ENCODE measurements around the gene RFXANK.

DNA sequence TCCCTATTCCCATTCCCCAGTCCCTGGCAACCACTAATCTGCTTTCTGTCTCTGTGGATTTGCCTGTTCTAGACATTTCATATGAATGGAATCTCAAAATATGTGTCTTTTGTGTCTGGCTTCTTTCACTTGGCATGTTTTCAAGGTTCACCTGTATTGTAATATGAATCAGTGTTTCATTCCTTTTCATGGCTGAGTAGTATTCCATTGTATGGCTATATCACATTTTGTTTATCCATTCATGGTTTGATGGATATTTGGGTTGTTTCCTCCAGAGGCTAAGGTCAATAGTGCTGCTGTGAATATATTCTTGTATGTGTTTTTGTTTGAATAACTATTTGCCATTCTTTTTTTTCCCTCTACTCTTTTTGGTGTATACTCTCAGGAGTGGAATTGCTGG, 44.1 kb downstream of the RFXANK start:
- TF ChIP-seq, protein P1, sequence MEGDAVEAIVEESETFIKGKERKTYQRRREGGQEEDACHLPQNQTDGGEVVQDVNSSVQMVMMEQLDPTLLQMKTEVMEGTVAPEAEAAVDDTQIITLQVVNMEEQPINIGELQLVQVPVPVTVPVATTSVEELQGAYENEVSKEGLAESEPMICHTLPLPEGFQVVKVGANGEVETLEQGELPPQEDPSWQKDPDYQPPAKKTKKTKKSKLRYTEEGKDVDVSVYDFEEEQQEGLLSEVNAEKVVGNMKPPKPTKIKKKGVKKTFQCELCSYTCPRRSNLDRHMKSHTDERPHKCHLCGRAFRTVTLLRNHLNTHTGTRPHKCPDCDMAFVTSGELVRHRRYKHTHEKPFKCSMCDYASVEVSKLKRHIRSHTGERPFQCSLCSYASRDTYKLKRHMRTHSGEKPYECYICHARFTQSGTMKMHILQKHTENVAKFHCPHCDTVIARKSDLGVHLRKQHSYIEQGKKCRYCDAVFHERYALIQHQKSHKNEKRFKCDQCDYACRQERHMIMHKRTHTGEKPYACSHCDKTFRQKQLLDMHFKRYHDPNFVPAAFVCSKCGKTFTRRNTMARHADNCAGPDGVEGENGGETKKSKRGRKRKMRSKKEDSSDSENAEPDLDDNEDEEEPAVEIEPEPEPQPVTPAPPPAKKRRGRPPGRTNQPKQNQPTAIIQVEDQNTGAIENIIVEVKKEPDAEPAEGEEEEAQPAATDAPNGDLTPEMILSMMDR (IDR thresholded peaks at IDR 0.05), result no peak
- no peak for TF ChIP-seq POLR2A (IDR thresholded peaks at IDR 0.05)
